Type B pancreatic cell (in vitro differentiated cells): ENCODE data around the gene FBXO31. TPM values are rescaled to one million over a fixed set of nuclear protein-coding genes. Genes with fewer than 3 reads are reported as not detected.

Experiments
- DNase-seq: peaks from one replicate; pipeline ENCODE4 v3.0.0; 2021; ENCODE audit warnings: mixed read lengths; ENCODE audit not compliant: unreplicated experiment; ENCODE audit errors: extremely low spot score
- H3K27ac Mint-ChIP-seq: 2 replicates; pipeline ENCODE4 v1.8.0; 2021; ENCODE audit warnings: mild to moderate bottlenecking, mixed read lengths
- H3K27me3 Mint-ChIP-seq: 2 replicates; pipeline ENCODE4 v1.8.0; 2021; ENCODE audit warnings: mixed read lengths
- H3K36me3 Mint-ChIP-seq: 2 replicates; pipeline ENCODE4 v1.8.0; 2021; ENCODE audit warnings: mixed read lengths
- H3K4me1 Mint-ChIP-seq: one replicate; pipeline ENCODE4 v1.8.0; 2021; ENCODE audit warnings: mixed read lengths; ENCODE audit not compliant: unreplicated experiment
- H3K4me3 Mint-ChIP-seq: 2 replicates; pipeline ENCODE4 v1.8.0; 2021; ENCODE audit warnings: mild to moderate bottlenecking, mixed read lengths
- H3K9me3 Mint-ChIP-seq: 2 replicates; pipeline ENCODE4 v1.8.0; 2021; ENCODE audit warnings: mixed read lengths
- CTCF ChIP-seq: fragments of 200-600 bp; sonication (generic); conservative IDR thresholded peaks from 2 replicates; pipeline ENCODE4 v1.5.0; 2021; ENCODE audit warnings: antibody characterized with exemption, mild to moderate bottlenecking
- total RNA-seq: library from RNA; stranded (reverse); gene quantifications from 2 replicates; pipeline ENCODE4 v1.2.1, GENCODE V29; 2021; ENCODE audit warnings: low replicate concordance

FBXO31 gene
- total RNA-seq, 1 donor from 2014 or later, result 35.1 TPM

DNA sequence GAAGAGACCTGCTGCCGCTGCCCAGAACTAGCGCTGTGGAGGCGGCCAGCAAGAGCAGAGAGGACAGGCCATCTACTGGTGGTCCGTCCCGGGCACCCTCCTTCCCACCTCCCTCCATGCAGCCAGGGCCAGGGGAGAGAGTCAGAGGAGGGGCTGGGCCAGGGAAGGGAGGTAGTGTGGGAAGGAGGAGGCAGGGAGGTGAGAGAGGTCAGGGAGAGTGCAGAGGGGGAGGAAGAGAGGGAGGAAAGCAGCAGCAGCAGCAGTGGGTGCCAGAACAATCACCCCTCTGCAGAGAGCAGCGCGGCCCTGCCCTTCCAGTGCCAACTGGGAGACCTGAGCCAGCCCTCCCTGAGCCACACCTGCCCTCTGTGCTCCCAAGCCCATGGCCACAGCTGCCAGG is 73.0 kb downstream of the FBXO31 start:
- Mint-ChIP-seq H3K27ac (no peak overlapping the region), H3K4me3 (no peak overlapping the region), H3K9me3 (peaks cover 5% of the 10 kb centered on the region), H3K36me3 (peaks cover 3% of the 10 kb centered on the region), H3K4me1 (no peaks in the 10 kb centered on the region), H3K27me3 (no peaks in the 10 kb centered on the region)
- TF ChIP-seq CTCF, result no peak
- no peak for DNase-seq

DNA sequence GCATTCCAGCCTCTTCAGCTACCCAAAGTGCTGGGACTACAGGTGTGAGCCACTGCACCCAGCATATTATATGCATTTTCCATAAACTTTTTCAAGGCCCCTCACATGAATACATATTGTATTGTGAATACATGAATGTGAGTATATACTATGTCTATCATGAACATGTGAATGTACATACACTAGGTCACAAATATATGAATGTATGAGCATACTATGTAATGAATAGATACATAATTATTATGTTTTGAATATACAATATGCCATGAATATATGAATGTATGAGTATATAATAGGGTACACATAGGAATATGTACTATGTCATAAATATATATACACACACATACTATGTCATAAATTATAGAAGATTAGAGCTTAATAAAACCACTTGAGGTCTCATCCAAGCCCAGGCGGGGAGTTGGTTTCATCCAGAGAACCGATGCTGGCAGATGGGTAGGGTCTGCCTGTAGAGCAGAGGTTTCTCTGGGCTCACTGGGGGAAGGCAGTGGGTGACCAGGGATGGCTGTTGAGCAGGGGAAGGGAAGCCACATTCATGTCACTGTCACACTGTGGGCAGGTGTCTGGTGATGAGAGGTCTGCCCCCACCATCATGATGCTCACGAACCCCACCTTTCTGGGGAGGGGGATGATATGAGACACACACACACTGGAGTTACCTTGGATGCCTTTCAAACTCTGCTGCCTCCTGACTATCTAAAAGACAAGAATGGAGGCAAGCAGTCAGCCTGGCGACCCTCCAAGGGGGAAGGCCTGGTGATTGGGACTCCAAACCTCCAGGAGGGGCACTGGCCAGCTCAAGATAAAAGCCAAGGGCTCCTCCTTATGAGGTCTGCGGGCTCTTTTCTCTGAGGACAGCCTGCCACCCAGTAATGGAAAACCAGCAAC is 73.7 kb downstream of the FBXO31 start:
- H3K9me3 Mint-ChIP-seq, result peaks cover 5% of the 10 kb centered on the region
- no peak overlapping the region for H3K4me3 Mint-ChIP-seq
- H3K4me1 Mint-ChIP-seq, result no peaks in the 10 kb centered on the region
- H3K27me3 Mint-ChIP-seq, result no peaks in the 10 kb centered on the region
- DNase-seq, result no peak
- H3K27ac Mint-ChIP-seq, result no peak overlapping the region
- peaks cover 3% of the 10 kb centered on the region for H3K36me3 Mint-ChIP-seq
- TF ChIP-seq CTCF, result no peak

DNA sequence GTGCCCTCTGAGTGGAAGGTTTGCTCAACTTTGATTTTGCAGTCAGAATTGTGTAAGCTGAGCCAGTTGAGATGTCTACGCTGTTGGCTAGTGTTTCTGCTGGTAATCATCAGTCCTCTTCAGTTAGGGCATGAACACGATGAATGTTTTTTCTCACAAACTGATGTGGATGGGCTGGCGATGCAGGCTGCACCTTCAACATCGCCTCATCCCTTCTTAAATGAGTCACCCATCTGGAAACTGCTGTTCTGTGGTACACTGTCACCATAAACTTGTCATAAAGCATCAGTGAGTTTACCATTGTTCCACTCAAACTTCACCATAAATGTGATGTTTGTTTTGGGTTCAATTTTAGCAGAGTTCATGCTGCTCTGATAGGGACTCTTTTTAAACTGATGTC is 74.8 kb downstream of the FBXO31 start:
- Mint-ChIP-seq H3K36me3 (peaks cover 3% of the 10 kb centered on the region), H3K4me1 (no peaks in the 10 kb centered on the region), H3K9me3 (peaks cover 5% of the 10 kb centered on the region), H3K27me3 (no peaks in the 10 kb centered on the region), H3K4me3 (no peak overlapping the region), H3K27ac (no peak overlapping the region)
- no peak for DNase-seq
- TF ChIP-seq CTCF, result no peak

DNA sequence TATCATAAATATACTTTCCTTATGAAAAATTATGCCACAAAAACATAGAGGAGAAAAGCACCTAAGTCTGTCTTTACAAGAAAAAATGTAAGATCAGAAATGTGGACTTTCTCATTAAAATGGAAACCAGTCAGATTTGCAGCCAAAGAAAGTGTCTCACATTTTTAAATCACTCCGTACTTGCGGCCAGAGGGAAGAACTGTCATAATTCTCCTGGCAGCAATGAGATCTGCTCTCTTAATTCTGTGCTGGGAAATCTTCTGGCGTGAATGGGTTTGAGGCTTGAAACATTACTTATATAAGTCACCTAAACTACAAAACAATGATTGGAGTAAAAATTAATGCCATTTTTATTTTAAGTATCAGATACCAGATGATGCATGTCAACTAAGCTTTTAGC is 77.1 kb downstream of the FBXO31 start:
- no peaks in the 10 kb centered on the region for H3K27me3 Mint-ChIP-seq
- peaks cover 3% of the 10 kb centered on the region for H3K36me3 Mint-ChIP-seq
- no peak for TF ChIP-seq CTCF
- peaks cover 5% of the 10 kb centered on the region for H3K9me3 Mint-ChIP-seq
- H3K4me3 Mint-ChIP-seq, result no peak overlapping the region
- H3K27ac Mint-ChIP-seq, result no peak overlapping the region
- no peaks in the 10 kb centered on the region for H3K4me1 Mint-ChIP-seq
- DNase-seq, result no peak

DNA sequence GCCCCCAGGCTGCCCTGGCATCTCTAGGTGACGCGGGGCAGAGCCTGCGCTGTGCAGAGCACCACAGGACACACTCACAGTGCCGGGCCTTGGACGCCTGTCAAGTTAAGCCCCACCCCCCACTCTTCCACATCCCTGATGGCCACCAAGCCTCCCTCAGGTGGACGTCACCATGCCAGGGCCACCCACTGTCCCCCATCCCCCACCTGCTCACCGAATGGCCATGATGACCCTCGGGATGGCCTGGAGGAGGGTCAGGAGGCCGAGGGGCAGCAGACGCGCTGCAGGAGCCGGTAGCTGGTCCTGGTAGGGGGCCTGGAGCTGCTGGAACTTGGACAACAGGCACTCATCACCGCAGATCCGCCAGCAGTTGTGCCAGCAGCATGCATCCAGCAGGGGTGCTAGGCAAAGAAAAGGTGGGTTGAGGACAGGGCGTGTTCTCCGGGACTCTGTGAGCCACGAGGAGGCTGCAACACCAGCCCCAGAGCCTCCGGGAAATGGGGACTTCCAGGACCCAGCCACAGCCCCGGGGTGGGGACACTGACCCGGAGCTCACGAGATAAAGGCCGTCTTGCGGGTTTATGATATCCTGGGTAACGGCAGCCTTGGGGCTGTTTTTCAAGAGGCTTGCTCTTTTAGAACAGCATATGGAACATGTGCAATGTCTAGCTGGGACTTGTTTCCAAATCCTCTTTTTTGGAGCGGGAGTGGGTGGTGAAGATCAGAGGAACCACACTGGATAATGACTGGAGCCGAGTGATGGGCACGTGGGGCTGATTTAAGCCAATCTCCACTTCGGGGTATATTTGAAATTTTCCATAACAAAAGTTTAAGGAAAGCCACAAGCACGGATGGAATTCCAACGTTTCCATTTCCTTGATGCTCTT is 77.8 kb downstream of the FBXO31 start:
- no peaks in the 10 kb centered on the region for H3K27me3 Mint-ChIP-seq
- H3K36me3 Mint-ChIP-seq, result peaks cover 3% of the 10 kb centered on the region
- no peak overlapping the region for H3K27ac Mint-ChIP-seq
- DNase-seq, result no peak
- no peaks in the 10 kb centered on the region for H3K4me1 Mint-ChIP-seq
- TF ChIP-seq CTCF, result peak; percentile 31
- no peak overlapping the region for H3K4me3 Mint-ChIP-seq
- peaks cover 5% of the 10 kb centered on the region for H3K9me3 Mint-ChIP-seq
